ENCODE measurements around the gene G2E3.

DNA sequence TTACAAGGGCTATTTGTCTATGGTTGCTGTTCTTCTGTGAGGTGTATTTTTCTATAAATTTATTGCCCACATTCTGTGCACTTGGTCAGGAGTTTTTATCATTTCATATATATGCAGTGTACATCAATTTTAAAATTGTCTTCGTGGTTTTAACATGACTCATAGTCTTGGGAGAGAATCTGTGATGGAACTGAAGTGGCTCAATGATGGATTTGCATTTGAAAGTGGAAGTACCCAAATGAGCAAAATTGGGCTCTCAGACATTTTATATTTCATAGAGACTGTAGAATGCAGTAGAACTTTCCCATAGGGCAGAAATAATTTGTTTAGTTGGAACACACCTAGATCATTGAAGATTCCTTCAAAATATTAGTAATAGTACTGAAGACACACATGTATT, 61.2 kb downstream of the G2E3 start:
- TF ChIP-seq, protein P1, sequence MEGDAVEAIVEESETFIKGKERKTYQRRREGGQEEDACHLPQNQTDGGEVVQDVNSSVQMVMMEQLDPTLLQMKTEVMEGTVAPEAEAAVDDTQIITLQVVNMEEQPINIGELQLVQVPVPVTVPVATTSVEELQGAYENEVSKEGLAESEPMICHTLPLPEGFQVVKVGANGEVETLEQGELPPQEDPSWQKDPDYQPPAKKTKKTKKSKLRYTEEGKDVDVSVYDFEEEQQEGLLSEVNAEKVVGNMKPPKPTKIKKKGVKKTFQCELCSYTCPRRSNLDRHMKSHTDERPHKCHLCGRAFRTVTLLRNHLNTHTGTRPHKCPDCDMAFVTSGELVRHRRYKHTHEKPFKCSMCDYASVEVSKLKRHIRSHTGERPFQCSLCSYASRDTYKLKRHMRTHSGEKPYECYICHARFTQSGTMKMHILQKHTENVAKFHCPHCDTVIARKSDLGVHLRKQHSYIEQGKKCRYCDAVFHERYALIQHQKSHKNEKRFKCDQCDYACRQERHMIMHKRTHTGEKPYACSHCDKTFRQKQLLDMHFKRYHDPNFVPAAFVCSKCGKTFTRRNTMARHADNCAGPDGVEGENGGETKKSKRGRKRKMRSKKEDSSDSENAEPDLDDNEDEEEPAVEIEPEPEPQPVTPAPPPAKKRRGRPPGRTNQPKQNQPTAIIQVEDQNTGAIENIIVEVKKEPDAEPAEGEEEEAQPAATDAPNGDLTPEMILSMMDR (conservative IDR thresholded peaks at IDR 0.05 in 1 of 2, IDR thresholded peaks at IDR 0.05 in 1 of 2; ENCODE audit: low read depth in 1 of 2, low read length in 2 of 2) = no peak
- TF ChIP-seq EZH2 (IDR thresholded peaks at IDR 0.05; ENCODE audit: low read length, missing control alignments) = no peak

Measured in fibroblast of lung (primary cell).